ENCODE results near the gene ZNF324B. TPM values are rescaled to one million over a fixed set of nuclear protein-coding genes. Genes with fewer than 3 reads are reported as not detected.

Gene ZNF324B
- total and polyA plus RNA-seq, 2 experiments from 2014 or later, result 1.9 to 5.8 TPM

GRCh38 chr19:58409010-58409790 is 42.2 kb upstream of the ZNF324B start:
- Histone ChIP-seq H3K9me2 (replicated peaks; ENCODE audit: insufficient read depth) (no peaks in the 10 kb centered on the region), H3K4me1 (ENCODE audit: insufficient read depth) (peaks cover 8% of the 10 kb centered on the region), H3K27me3 (no peaks in the 10 kb centered on the region), H3K79me2 (peaks cover 40% of the 10 kb centered on the region), H2AFZ (peak overlapping the region; percentile 98), H3K4me3 (peak overlapping the region; percentile 61), H3K4me2 (peak overlapping the region; percentile 97), H4K20me1 (ENCODE audit: insufficient read depth, poor library complexity, severe bottlenecking) (no peaks in the 10 kb centered on the region), H3K36me3 (replicated peaks; ENCODE audit: insufficient read depth, low read depth) (no peaks in the 10 kb centered on the region), H3K9me3 (ENCODE audit: low read depth) (no peaks in the 10 kb centered on the region), H3K27ac (peak overlapping the region; percentile 95)
- TF ChIP-seq EZH2phosphoT487 (IDR thresholded peaks at IDR 0.05; ENCODE audit: low read depth, severe bottlenecking, unreplicated experiment) (no peak), EZH2 (IDR thresholded peaks at IDR 0.05; ENCODE audit: borderline replicate concordance) (no peak)
- TF ChIP-seq, protein P1, sequence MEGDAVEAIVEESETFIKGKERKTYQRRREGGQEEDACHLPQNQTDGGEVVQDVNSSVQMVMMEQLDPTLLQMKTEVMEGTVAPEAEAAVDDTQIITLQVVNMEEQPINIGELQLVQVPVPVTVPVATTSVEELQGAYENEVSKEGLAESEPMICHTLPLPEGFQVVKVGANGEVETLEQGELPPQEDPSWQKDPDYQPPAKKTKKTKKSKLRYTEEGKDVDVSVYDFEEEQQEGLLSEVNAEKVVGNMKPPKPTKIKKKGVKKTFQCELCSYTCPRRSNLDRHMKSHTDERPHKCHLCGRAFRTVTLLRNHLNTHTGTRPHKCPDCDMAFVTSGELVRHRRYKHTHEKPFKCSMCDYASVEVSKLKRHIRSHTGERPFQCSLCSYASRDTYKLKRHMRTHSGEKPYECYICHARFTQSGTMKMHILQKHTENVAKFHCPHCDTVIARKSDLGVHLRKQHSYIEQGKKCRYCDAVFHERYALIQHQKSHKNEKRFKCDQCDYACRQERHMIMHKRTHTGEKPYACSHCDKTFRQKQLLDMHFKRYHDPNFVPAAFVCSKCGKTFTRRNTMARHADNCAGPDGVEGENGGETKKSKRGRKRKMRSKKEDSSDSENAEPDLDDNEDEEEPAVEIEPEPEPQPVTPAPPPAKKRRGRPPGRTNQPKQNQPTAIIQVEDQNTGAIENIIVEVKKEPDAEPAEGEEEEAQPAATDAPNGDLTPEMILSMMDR (IDR thresholded peaks at IDR 0.05; ENCODE audit: poor library complexity), result no peak
- 11% methylated on average over 30 of the region's 34 CpGs for WGBS (ENCODE audit: low lambda C conversion rate, missing lambda C conversion rate)
- DNase-seq (ENCODE audit: low spot score), result peak; percentile 56

DNA sequence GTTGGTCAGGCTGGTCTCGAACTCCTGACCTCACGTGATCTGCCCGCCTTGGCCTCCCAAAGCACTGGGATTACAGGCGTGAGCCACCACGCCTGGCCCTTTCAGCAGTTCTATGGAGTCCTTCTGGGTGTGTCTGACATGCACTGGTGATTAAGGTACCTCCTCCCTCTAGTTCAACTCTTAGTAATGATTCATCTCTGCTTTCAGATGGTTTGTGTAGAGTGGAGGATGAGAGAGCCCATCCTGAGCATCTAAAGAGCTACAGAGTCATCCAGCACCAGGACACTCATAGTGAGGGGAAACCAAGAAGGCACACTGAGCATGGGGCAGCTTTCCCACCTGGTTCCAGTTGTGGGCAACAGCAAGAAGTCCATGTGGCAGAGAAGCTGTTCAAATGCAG is 34.8 kb upstream of the ZNF324B start:
- H3K27ac ChIP-seq, result no peak overlapping the region
- H3K4me3 ChIP-seq, result no peak overlapping the region
- no peaks in the 10 kb centered on the region for H3K4me1 ChIP-seq (ENCODE audit: insufficient read depth)
- H2AFZ ChIP-seq, result no peak overlapping the region
- H3K4me2 ChIP-seq, result no peak overlapping the region
- DNase-seq (ENCODE audit: low spot score), result no peak
- H3K79me2 ChIP-seq, result peaks cover 8% of the 10 kb centered on the region
- TF ChIP-seq EZH2 (IDR thresholded peaks at IDR 0.05; ENCODE audit: borderline replicate concordance) (no peak), EZH2phosphoT487 (IDR thresholded peaks at IDR 0.05; ENCODE audit: low read depth, severe bottlenecking, unreplicated experiment) (no peak)
- TF ChIP-seq, protein P1 (IDR thresholded peaks at IDR 0.05; ENCODE audit: poor library complexity), result no peak
- no peaks in the 10 kb centered on the region for H4K20me1 ChIP-seq (ENCODE audit: insufficient read depth, poor library complexity, severe bottlenecking)
- H3K27me3 ChIP-seq, result no peaks in the 10 kb centered on the region
- H3K9me3 ChIP-seq (ENCODE audit: low read depth), result no peaks in the 10 kb centered on the region
- H3K36me3 ChIP-seq (replicated peaks; ENCODE audit: insufficient read depth, low read depth), result no peaks in the 10 kb centered on the region
- WGBS (ENCODE audit: low lambda C conversion rate, missing lambda C conversion rate), result 94% methylated on average over 5 of the region's 5 CpGs
- H3K9me2 ChIP-seq (replicated peaks; ENCODE audit: insufficient read depth), result no peaks in the 10 kb centered on the region

GRCh38 chr19:58417071-58417470 is 34.4 kb upstream of the ZNF324B start:
- DNase-seq (ENCODE audit: low spot score), result no peak
- Histone ChIP-seq H3K4me1 (ENCODE audit: insufficient read depth) (no peaks in the 10 kb centered on the region), H4K20me1 (ENCODE audit: insufficient read depth, poor library complexity, severe bottlenecking) (no peaks in the 10 kb centered on the region), H3K4me2 (no peak overlapping the region), H3K4me3 (no peak overlapping the region), H3K27ac (no peak overlapping the region), H3K79me2 (peaks cover 8% of the 10 kb centered on the region), H2AFZ (no peak overlapping the region), H3K36me3 (replicated peaks; ENCODE audit: insufficient read depth, low read depth) (no peaks in the 10 kb centered on the region), H3K9me3 (ENCODE audit: low read depth) (no peaks in the 10 kb centered on the region), H3K27me3 (no peaks in the 10 kb centered on the region), H3K9me2 (replicated peaks; ENCODE audit: insufficient read depth) (no peaks in the 10 kb centered on the region)
- TF ChIP-seq, protein P1 (IDR thresholded peaks at IDR 0.05; ENCODE audit: poor library complexity), result no peak
- TF ChIP-seq EZH2 (IDR thresholded peaks at IDR 0.05; ENCODE audit: borderline replicate concordance), result no peak
- no peak for TF ChIP-seq EZH2phosphoT487 (IDR thresholded peaks at IDR 0.05; ENCODE audit: low read depth, severe bottlenecking, unreplicated experiment)
- WGBS (ENCODE audit: low lambda C conversion rate, missing lambda C conversion rate), result 97% methylated on average over 7 of the region's 7 CpGs

All from hepatocyte (in vitro differentiated cells).